ENCODE measurements around the gene LACC1. TPM values are rescaled to one million over a fixed set of nuclear protein-coding genes. Genes with fewer than 3 reads are reported as not detected.

LACC1 gene
- total RNA-seq, 1 donor from 2014 or later: 8.7 TPM

DNA sequence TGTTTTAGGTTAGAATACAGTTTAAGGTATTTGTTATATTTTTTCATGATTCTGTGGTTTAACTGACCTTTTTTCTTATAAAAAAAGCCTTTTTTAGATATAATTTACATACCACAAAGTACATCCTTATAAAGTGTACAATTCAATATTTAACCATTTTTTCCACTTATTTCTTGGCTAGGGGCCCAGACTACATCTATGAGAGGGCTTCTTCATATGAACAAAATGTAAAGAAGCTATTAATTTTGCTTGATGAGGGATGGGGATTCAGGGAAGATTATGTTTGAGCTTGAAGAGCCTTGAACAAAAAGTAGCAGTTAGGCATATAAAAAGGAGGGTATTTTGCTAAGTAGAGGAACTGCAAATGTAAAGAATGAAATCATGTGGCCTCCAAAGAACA lies 2.4 kb upstream of the LACC1 start:
- Mint-ChIP-seq H3K4me1 (ENCODE audit: unreplicated experiment) (peaks cover 38% of the 10 kb centered on the region), H3K27ac (ENCODE audit: unreplicated experiment) (peak overlapping the region; percentile 48), H3K4me3 (ENCODE audit: unreplicated experiment) (peak overlapping the region; percentile 15), H3K36me3 (ENCODE audit: unreplicated experiment) (peaks cover 11% of the 10 kb centered on the region), H3K9me3 (ENCODE audit: unreplicated experiment) (no peaks in the 10 kb centered on the region), H3K27me3 (ENCODE audit: unreplicated experiment) (no peaks in the 10 kb centered on the region)
- TF ChIP-seq, protein P1, sequence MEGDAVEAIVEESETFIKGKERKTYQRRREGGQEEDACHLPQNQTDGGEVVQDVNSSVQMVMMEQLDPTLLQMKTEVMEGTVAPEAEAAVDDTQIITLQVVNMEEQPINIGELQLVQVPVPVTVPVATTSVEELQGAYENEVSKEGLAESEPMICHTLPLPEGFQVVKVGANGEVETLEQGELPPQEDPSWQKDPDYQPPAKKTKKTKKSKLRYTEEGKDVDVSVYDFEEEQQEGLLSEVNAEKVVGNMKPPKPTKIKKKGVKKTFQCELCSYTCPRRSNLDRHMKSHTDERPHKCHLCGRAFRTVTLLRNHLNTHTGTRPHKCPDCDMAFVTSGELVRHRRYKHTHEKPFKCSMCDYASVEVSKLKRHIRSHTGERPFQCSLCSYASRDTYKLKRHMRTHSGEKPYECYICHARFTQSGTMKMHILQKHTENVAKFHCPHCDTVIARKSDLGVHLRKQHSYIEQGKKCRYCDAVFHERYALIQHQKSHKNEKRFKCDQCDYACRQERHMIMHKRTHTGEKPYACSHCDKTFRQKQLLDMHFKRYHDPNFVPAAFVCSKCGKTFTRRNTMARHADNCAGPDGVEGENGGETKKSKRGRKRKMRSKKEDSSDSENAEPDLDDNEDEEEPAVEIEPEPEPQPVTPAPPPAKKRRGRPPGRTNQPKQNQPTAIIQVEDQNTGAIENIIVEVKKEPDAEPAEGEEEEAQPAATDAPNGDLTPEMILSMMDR (IDR thresholded peaks at IDR 0.05): no peak
- DNase-seq (ENCODE audit: extremely low spot score, unreplicated experiment): no peak

DNA sequence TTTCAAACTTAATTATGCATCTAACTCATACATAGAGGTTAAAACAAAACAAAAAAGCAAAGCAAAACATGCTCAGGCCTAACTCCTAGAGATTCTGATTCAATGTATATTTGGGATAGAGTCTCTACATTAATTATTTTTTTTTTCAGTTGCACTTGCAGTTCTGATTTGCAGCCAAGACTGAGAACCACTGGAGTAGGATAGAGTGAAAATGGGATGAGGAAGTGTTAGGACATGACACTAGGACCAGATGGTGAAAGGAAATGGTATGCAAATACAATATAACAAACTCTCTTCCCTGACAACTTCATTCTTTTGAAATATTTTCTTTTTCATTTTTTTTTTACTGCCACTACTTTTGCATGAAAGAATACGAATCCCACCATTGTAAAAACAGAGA lies 1.9 kb upstream of the LACC1 start:
- Mint-ChIP-seq H3K27me3 (ENCODE audit: unreplicated experiment) (no peaks in the 10 kb centered on the region), H3K36me3 (ENCODE audit: unreplicated experiment) (peaks cover 11% of the 10 kb centered on the region), H3K9me3 (ENCODE audit: unreplicated experiment) (no peaks in the 10 kb centered on the region), H3K27ac (ENCODE audit: unreplicated experiment) (peak overlapping the region; percentile 96), H3K4me1 (ENCODE audit: unreplicated experiment) (peaks cover 38% of the 10 kb centered on the region), H3K4me3 (ENCODE audit: unreplicated experiment) (peak overlapping the region; percentile 88)
- TF ChIP-seq, protein P1 (IDR thresholded peaks at IDR 0.05): no peak
- DNase-seq (ENCODE audit: extremely low spot score, unreplicated experiment): no peak

DNA sequence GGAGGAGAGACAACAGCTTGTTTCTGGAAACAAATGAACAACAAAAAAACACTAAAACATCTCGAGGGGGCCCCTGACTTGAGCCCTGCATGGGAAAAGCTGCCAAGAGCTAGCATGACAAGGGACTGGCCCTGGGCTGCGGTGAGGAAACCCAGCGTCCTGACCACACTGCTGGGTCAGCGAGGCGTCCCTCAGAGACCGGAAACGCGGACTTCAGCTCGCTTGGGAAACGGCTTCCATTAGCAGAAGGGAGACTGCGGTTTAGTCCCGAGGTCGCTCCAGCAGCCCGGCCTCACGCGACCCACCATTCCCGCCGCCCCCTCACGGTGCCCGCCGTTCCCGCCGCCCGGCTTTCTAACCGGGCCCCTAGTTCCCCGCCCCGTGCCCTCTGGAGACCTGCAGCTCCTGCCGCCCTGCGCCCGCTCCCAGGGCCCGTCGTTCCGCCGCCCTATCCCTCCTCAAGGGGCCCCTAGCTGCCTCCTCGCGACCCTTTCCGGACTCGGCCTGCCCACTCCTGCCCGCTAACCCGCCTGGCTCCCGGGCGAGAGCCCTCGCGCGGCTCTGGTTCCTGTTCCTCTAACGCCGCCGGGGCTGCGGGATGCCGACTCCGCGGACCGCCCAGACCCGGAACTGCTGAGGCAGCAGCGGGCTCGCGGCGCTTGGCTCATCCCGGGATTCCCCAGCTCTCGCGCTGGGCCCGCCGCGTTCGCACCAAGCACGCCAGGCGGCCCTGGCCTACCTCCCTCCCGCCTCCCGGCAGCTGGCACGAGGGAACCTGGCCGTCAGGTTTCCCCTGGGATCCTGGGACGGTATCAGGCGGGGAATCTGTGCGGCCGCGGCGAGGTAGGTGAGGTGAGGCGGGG lies 581 bp upstream of the LACC1 start, which contains the start of gene CCDC122:
CCDC122 (minus strand) TSS at position 849 of the 863 bp plus-strand sequence. CDS start 10,364 bp downstream, outside the sequence.
- Mint-ChIP-seq H3K9me3 (ENCODE audit: unreplicated experiment) (no peaks in the 10 kb centered on the region), H3K4me3 (ENCODE audit: unreplicated experiment) (peak within 1 kb of the TSS; percentile 88), H3K27ac (ENCODE audit: unreplicated experiment) (peak within 1 kb of the TSS; percentile 96), H3K4me1 (ENCODE audit: unreplicated experiment) (peaks cover 42% of the 10 kb centered on the region), H3K27me3 (ENCODE audit: unreplicated experiment) (no peaks in the 10 kb centered on the region), H3K36me3 (ENCODE audit: unreplicated experiment) (peaks cover 14% of the 10 kb centered on the region)
- DNase-seq (ENCODE audit: extremely low spot score, unreplicated experiment): peak; percentile 94
- TF ChIP-seq, protein P1 (IDR thresholded peaks at IDR 0.05): no peak

DNA sequence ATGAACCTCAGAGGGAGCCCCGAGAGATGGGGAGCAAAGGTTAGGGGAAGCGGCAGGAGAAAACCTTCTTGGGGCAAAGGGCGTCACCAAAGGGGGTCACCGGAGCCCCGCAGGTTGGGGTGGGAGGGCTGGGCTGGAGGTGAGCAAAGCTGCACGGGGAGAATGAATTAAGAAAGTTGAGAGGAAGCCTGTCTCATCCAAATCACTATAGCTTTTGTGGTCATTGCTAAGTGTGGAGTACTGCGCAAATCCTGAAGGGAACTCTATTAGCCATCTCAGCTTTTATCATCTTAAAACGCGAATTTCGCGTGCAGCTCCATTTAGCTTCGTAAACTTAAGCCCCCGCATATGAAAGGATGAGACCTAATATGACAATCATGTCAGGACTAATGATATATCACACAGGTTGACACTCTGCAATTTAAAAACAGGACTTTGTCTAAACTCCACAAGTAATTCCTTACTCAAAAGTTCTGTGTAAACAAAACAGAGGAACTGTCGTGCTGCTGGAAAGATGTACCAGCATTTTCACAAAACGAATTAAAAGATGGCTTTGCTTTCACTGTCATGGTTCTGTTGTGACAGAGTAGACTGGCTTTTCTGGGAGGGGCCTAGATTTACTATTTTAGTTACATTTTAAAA lies 631 bp downstream of the LACC1 start:
- Mint-ChIP-seq H3K4me1 (ENCODE audit: unreplicated experiment) (peaks cover 42% of the 10 kb centered on the region), H3K36me3 (ENCODE audit: unreplicated experiment) (peaks cover 14% of the 10 kb centered on the region), H3K27ac (ENCODE audit: unreplicated experiment) (peak overlapping the region; percentile 96)

More for the DNA sequence above, 631 bp downstream of the LACC1 start:
- Mint-ChIP-seq H3K4me3 (ENCODE audit: unreplicated experiment) (peak overlapping the region; percentile 88), H3K9me3 (ENCODE audit: unreplicated experiment) (no peaks in the 10 kb centered on the region), H3K27me3 (ENCODE audit: unreplicated experiment) (no peaks in the 10 kb centered on the region)
- no peak for DNase-seq (ENCODE audit: extremely low spot score, unreplicated experiment)
- TF ChIP-seq, protein P1 (IDR thresholded peaks at IDR 0.05): no peak
